Lower leg skin (tissue), 3 donors: ENCODE results near the gene AKT2.

ENCODE experiments used
- CTCF ChIP-seq, 3 donors: fragments of 450-650 bp; IDR thresholded peaks; one replicate each; pipeline ENCODE4 v1.5.1; 2016; ENCODE audit warnings: antibody characterized with exemption in 3 of 3, mild to moderate bottlenecking in 3 of 3, moderate library complexity in 2 of 3
- POLR2A ChIP-seq, 2 donors: fragments of 450-650 bp; IDR thresholded peaks; one replicate each; pipeline ENCODE4 v1.6.1; 2016 to 2017; ENCODE audit warnings: antibody characterized with exemption in 2 of 2, mild to moderate bottlenecking in 1 of 2, moderate library complexity in 1 of 2

- no peak for TF ChIP-seq POLR2A (IDR thresholded peaks at IDR 0.05)
- TF ChIP-seq CTCF (IDR thresholded peaks at IDR 0.05): no peak
These were observed 3.5 kb downstream of the AKT2 start for GRCh38 chr19:40281381-40282208.
